Ovary (tissue), 9 donors: ENCODE measurements around the gene SUV39H2. TPM values are rescaled to one million over a fixed set of nuclear protein-coding genes. Genes with fewer than 3 reads are reported as not detected.

Experiments used
- DNase-seq, 5 donors: peaks; one replicate each; pipeline ENCODE4 v3.0.0-alpha.2; 2019 to 2020
- H3K27ac ChIP-seq, 2 donors: fragments of 200-600 bp; one replicate each; pipeline versions ENCODE4 v1.5.1 to v1.8.0; 2019 to 2022
- H3K27me3 ChIP-seq: fragments of 200-600 bp; one replicate; pipeline ENCODE4 v1.8.0; 2022
- H3K36me3 ChIP-seq: fragments of 200-600 bp; sonication (generic); one replicate; pipeline ENCODE4 v1.5.1; 2019
- H3K4me1 ChIP-seq: one replicate; pipeline ENCODE4 v1.8.1; 2013; ENCODE audit warnings: mild to moderate bottlenecking, moderate library complexity; ENCODE audit not compliant: insufficient read depth
- H3K4me3 ChIP-seq: fragments of 200-600 bp; sonication (generic); one replicate; pipeline ENCODE4 v1.5.1; 2017
- H3K9me3 ChIP-seq, 2 donors: fragments of 200-600 bp in 1 of 2; sonication (generic) in 1 of 2; one replicate each; pipeline versions ENCODE4 v1.5.1 to v1.8.1; 2013 to 2019; ENCODE audit warnings: mild to moderate bottlenecking in 1 of 2, moderate library complexity in 1 of 2
- EP300 ChIP-seq: sonication (generic); formaldehyde crosslinking; IDR thresholded peaks from one replicate; pipeline ENCODE4 v1.6.1; 2017; ENCODE audit warnings: antibody characterized with exemption
- WGBS, 3 donors: extraction: QIAGEN DNeasy Blood & Tissue Kit in 1 of 3; methylation state at CpG; one replicate each; pipeline versions ENCODE4 v1.1.5 to v1.1.7; 2013 to 2017; 5-methylcytosine and 5-hydroxymethylcytosine counted together
- intact Hi-C, 4 donors: fragments of 100-400 bp; cut with DNase I; formaldehyde crosslinking; loops; one replicate each; pipeline versions ENCODE4 v1.11.0 to v1.15.1; 2022 to 2023
- polyA plus RNA-seq, 2 donors: library from polyadenylated mRNA; stranded (reverse); fragments of 200-250 nt in 1 of 2; fragments of 350-450 nt in 1 of 2; fragmentation: Illumina TruSeq in 1 of 2; extraction: RNeasy Lipid Tissue Mini Kit (QIAGEN cat#74804) in 1 of 2; gene quantifications; one replicate each; pipeline ENCODE4 v1.2.3, GENCODE V29; 2013 to 2014
- total RNA-seq, 7 donors: library from RNA; depleted of rRNA in 2 of 7; stranded (reverse); fragments of >200 nt in 2 of 7; fragmentation: NEBNext Ultra II Directional in 3 of 7; extraction: Animal tissue kit (Norgen Biotek cat#: 25700) in 3 of 7; gene quantifications; one replicate each; pipeline versions ENCODE4 v1.1.0 to v1.2.4, GENCODE V29; 2016 to 2023
- TF ChIP-seq, protein P1 (sequence below), 3 donors: fragments of 450-650 bp in 2 of 3; fragments of 200-600 bp in 1 of 3; IDR thresholded peaks; one replicate each; pipeline versions ENCODE4 v1.5.1 to v1.8.0; 2016 to 2022; ENCODE audit warnings: antibody characterized with exemption in 3 of 3, mild to moderate bottlenecking in 1 of 3
- donor health status: DM: no; HTN: no; CAD: no; lungs with moderate emphysema.
- donor health status: DM: no; HTN: no; CAD: no.
- donor health status: Bipolar disorder and iron deficiency.
- donor health status: DM: yes; HTN: yes; CAD: no.
- donor health status: DM: no; HTN: no; CAD: no.
- donor health status: DM: yes; HTN: yes; CAD: no.

Gene SUV39H2
- total and polyA plus RNA-seq, 9 donors: 3.0 to 16.4 (median 7.1) TPM

DNA sequence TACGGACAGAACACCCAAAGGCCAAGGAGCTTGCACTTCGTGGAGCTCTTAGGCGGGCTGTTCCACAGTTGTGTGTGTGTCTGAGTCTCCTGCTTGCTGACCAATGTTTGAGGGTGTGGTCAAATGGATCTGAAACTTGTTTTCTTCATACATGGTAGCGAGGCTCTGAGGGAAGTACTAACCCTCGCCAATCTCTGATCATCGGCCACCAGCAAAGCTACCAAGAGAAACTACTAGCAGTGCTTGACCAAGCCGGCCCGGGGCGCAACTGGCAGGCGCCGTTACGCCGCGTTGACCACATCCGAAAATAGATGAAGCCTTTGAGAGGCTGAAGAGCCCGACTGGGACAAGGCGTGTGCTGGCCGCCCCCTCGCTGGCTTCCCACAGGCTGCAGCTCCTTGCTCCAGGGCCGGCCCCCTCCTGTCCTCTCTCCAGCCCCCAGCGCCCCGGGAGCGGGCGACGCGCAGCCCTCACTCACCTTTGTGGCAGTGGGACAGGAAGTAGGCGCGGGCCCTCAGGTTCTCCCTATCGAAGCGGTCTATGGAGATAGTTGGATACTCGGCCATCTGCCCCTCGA lies 74.8 kb downstream of the SUV39H2 start:
- no peaks in the 10 kb centered on the region for H3K4me1 ChIP-seq
- no peaks in the 10 kb centered on the region for H3K27me3 ChIP-seq
- no peak for DNase-seq
- TF ChIP-seq EP300: no peak
- TF ChIP-seq, protein P1, sequence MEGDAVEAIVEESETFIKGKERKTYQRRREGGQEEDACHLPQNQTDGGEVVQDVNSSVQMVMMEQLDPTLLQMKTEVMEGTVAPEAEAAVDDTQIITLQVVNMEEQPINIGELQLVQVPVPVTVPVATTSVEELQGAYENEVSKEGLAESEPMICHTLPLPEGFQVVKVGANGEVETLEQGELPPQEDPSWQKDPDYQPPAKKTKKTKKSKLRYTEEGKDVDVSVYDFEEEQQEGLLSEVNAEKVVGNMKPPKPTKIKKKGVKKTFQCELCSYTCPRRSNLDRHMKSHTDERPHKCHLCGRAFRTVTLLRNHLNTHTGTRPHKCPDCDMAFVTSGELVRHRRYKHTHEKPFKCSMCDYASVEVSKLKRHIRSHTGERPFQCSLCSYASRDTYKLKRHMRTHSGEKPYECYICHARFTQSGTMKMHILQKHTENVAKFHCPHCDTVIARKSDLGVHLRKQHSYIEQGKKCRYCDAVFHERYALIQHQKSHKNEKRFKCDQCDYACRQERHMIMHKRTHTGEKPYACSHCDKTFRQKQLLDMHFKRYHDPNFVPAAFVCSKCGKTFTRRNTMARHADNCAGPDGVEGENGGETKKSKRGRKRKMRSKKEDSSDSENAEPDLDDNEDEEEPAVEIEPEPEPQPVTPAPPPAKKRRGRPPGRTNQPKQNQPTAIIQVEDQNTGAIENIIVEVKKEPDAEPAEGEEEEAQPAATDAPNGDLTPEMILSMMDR (IDR thresholded peaks at IDR 0.05): peak in 1 of 3 donors; percentile 16
- WGBS, 3 donors: 0 to 1% (median 1%) methylated on average over 31 to 32 of the region's 32 CpGs
- H3K4me3 ChIP-seq: peak overlapping the region; percentile 89
- no peaks in the 10 kb centered on the region for H3K36me3 ChIP-seq
- intact Hi-C loops: loop anchor here in 1 of 4 donors (10.0 kb wide), 1 partner anchor 141 kb away; the partner anchor contains the start of gene RPP38
- H3K27ac ChIP-seq: peak overlapping the region in 1 of 2 donors; percentile 75
- no peaks in the 10 kb centered on the region for H3K9me3 ChIP-seq

Other genes with a start within 250 kb of the SUV39H2 start
- gene FAM107B, start 104.0 kb upstream of the SUV39H2 start, total RNA-seq: 10 to 100 TPM in 6 of 7 donors, 1 to 10 TPM in 1; 6.0 to 19.1 (median 15.0) TPM
- 10 to 100 TPM; 10.2 to 26.6 TPM for gene FAM107B, start 104.0 kb upstream of the SUV39H2 start, polyA plus RNA-seq
- gene CDNF, start 40.8 kb upstream of the SUV39H2 start, total RNA-seq: 1 to 10 TPM; 1.5 to 6.0 (median 4.4) TPM
- 1 to 10 TPM; 2.9 to 3.4 TPM for gene CDNF, start 40.8 kb upstream of the SUV39H2 start, polyA plus RNA-seq
- gene HSPA14, start 40.6 kb upstream of the SUV39H2 start, total RNA-seq: 10 to 100 TPM in 4 of 7 donors, 1 to 10 TPM in 3; 7.7 to 13.6 (median 10.6) TPM
- gene HSPA14, start 40.6 kb upstream of the SUV39H2 start, polyA plus RNA-seq: 1 to 10 TPM; 7.5 to 7.8 TPM
- 10 to 100 TPM in 3 of 7 donors, 1 to 10 TPM in 4; 9.2 to 15.1 (median 9.9) TPM for gene MSANTD7, start 40.6 kb upstream of the SUV39H2 start, total RNA-seq
- gene MSANTD7, start 40.6 kb upstream of the SUV39H2 start, polyA plus RNA-seq: 1 to 10 TPM; 6.7 to 9.3 TPM
- gene DCLRE1C, start 75.2 kb downstream of the SUV39H2 start, total RNA-seq: 10 to 100 TPM in 3 of 7 donors, 1 to 10 TPM in 4; 6.3 to 12.9 (median 8.8) TPM
- gene DCLRE1C, start 75.2 kb downstream of the SUV39H2 start, polyA plus RNA-seq: 10 to 100 TPM in 1 of 2 donors, 1 to 10 TPM in 1; 5.0 to 11.8 TPM
- under 1 TPM in 1 of 7 donors, not detected in 6; 0.69 TPM for gene MEIG1, start 80.5 kb downstream of the SUV39H2 start, total RNA-seq
- under 1 TPM in 1 of 2 donors, not detected in 1; 0.67 TPM for gene MEIG1, start 80.5 kb downstream of the SUV39H2 start, polyA plus RNA-seq
- under 1 TPM in 1 of 7 donors, not detected in 6; 0.48 TPM for gene OLAH, start 165.1 kb downstream of the SUV39H2 start, total RNA-seq
- gene OLAH, start 165.1 kb downstream of the SUV39H2 start, polyA plus RNA-seq: under 1 TPM; 0.23 to 0.40 TPM
- gene ACBD7, start 209.9 kb downstream of the SUV39H2 start, total RNA-seq: 1 to 10 TPM in 1 of 7 donors, under 1 TPM in 5, not detected in 1; 0.17 to 1.7 (median 0.48) TPM
- gene ACBD7, start 209.9 kb downstream of the SUV39H2 start, polyA plus RNA-seq: under 1 TPM; 0.08 to 0.55 TPM
- 10 to 100 TPM in 5 of 7 donors, 1 to 10 TPM in 2; 9.1 to 19.2 (median 11.9) TPM for gene RPP38, start 218.5 kb downstream of the SUV39H2 start, total RNA-seq
- 10 to 100 TPM; 16.5 to 20.7 TPM for gene RPP38, start 218.5 kb downstream of the SUV39H2 start, polyA plus RNA-seq